IMR-90 (cell line): ENCODE data around the gene CHSY3. TPM values are rescaled to one million over a fixed set of nuclear protein-coding genes. Genes with fewer than 3 reads are reported as not detected.

ENCODE experiments used
- ATAC-seq: fragments of 200-7000 bp; cut with Tn5 transposase; 2 replicates; pipeline ENCODE4 v1.9.1; 2020; ENCODE audit warnings: low read depth, mild to moderate bottlenecking, moderate library complexity
- BruUV-seq: library from RNA; stranded (reverse); fragments of 400-500 nt; replicated peaks from 2 replicates; lab custom pipeline; 2021; lab: Mats Ljungman, UMichigan
- CTCF ChIA-PET: fragments of 300-600 bp; formaldehyde crosslinking; extraction: SDS; loops from one replicate; lab custom pipeline; 2021; ENCODE audit warnings: antibody characterized with exemption; lab: Yijun Ruan, JAX
- POLR2A ChIA-PET: fragments of 300-600 bp; sonication (Branson Sonifier 250); formaldehyde crosslinking; loops from one replicate; lab custom pipeline; 2022; ENCODE audit warnings: antibody characterized with exemption; ENCODE audit not compliant: unreplicated experiment; lab: Charles Lee
- DNase-seq: peaks from one replicate; pipeline ENCODE4 v3.0.0; 2013
- H2AFZ ChIP-seq: replicated peaks from 2 replicates; pipeline ENCODE3; 2013; ENCODE audit warnings: low read length, mild to moderate bottlenecking; ENCODE audit not compliant: poor library complexity
- H2AK5ac ChIP-seq: 2 replicates; pipeline ENCODE4 v1.6.1; 2013; ENCODE audit warnings: low read depth, low read length, inconsistent platforms
- H2AK9ac ChIP-seq: replicated peaks from 2 replicates; pipeline ENCODE3; 2013; ENCODE audit warnings: mild to moderate bottlenecking, low read depth, low read length, moderate library complexity; ENCODE audit not compliant: poor library complexity
- H2BK120ac ChIP-seq: 2 replicates; pipeline ENCODE4 v1.6.1; 2013; ENCODE audit warnings: low read depth, low read length, inconsistent platforms
- H2BK15ac ChIP-seq: 3 replicates; pipeline ENCODE4 v1.6.1; 2013; ENCODE audit warnings: low read depth, low read length, inconsistent platforms
- H2BK20ac ChIP-seq: 2 replicates; pipeline ENCODE4 v1.6.1; 2013; ENCODE audit warnings: low read depth, mild to moderate bottlenecking, inconsistent platforms, low read length, moderate library complexity
- H2BK5ac ChIP-seq: 2 replicates; pipeline ENCODE4 v1.6.1; 2013; ENCODE audit warnings: mild to moderate bottlenecking, low read depth, low read length, inconsistent platforms; ENCODE audit not compliant: poor library complexity, severe bottlenecking
- H3K14ac ChIP-seq: replicated peaks from 2 replicates; pipeline ENCODE4 v1.6.1; 2013; ENCODE audit warnings: low read depth, low read length, inconsistent platforms
- H3K18ac ChIP-seq: 2 replicates; pipeline ENCODE4 v1.6.1; 2013; ENCODE audit warnings: low read depth, low read length, control low read depth
- H3K23ac ChIP-seq: 2 replicates; pipeline ENCODE4 v1.6.1; 2013; ENCODE audit warnings: low read depth, low read length, inconsistent platforms
- H3K27ac ChIP-seq: 2 replicates; pipeline ENCODE4 v1.5.1; 2013; ENCODE audit warnings: mild to moderate bottlenecking, control low read depth, low read length; ENCODE audit not compliant: insufficient read depth
- H3K27me3 ChIP-seq: 2 replicates; pipeline ENCODE4 v1.6.1; 2013; ENCODE audit warnings: low read length; ENCODE audit not compliant: control insufficient read depth, insufficient read depth
- H3K36me3 ChIP-seq: 2 replicates; pipeline ENCODE4 v1.6.1; 2013; ENCODE audit warnings: low read length, mixed read lengths; ENCODE audit not compliant: control insufficient read depth, insufficient read depth
- H3K4ac ChIP-seq: 2 replicates; pipeline ENCODE4 v1.6.1; 2013; ENCODE audit warnings: low read depth, low read length, inconsistent platforms
- H3K4me1 ChIP-seq: 2 replicates; pipeline ENCODE4 v1.6.1; 2013; ENCODE audit warnings: low read length, mixed read lengths; ENCODE audit not compliant: control insufficient read depth, insufficient read depth
- H3K4me2 ChIP-seq: 2 replicates; pipeline ENCODE4 v1.6.1; 2013; ENCODE audit warnings: low read depth, mild to moderate bottlenecking, control low read depth, low read length, moderate library complexity
- H3K4me3 ChIP-seq: 2 replicates; pipeline ENCODE4 v1.5.1; 2013; ENCODE audit warnings: low read depth, mild to moderate bottlenecking, control low read depth, low read length, moderate library complexity; ENCODE audit not compliant: insufficient read depth
- H3K56ac ChIP-seq: 2 replicates; pipeline ENCODE4 v1.6.1; 2013; ENCODE audit warnings: low read length, inconsistent platforms; ENCODE audit not compliant: insufficient read depth; ENCODE audit errors: extremely low read depth
- H3K79me1 ChIP-seq, 2 experiments: 2 replicates each; pipeline ENCODE4 v1.6.1; 2013; ENCODE audit warnings: low read length in 2 of 2, inconsistent platforms in 1 of 2, low read depth in 1 of 2
- H3K9ac ChIP-seq: 2 replicates; pipeline ENCODE4 v1.6.1; 2013; ENCODE audit warnings: low read depth, low read length, control low read depth
- H3K9me1 ChIP-seq: 2 replicates; pipeline ENCODE4 v1.6.1; 2013; ENCODE audit warnings: low read length, inconsistent platforms; ENCODE audit not compliant: insufficient read depth
- H3K9me3 ChIP-seq: 2 replicates; pipeline ENCODE4 v1.6.1; 2013; ENCODE audit warnings: low read length; ENCODE audit not compliant: control insufficient read depth, insufficient read depth
- H4K20me1 ChIP-seq: 2 replicates; pipeline ENCODE4 v1.6.1; 2013; ENCODE audit warnings: low read length, inconsistent platforms; ENCODE audit not compliant: insufficient read depth
- H4K5ac ChIP-seq: 2 replicates; pipeline ENCODE4 v1.6.1; 2013; ENCODE audit warnings: mild to moderate bottlenecking, low read depth, low read length, control low read depth
- H4K8ac ChIP-seq, 2 experiments: 2 replicates each; pipeline ENCODE4 v1.6.1; 2013; ENCODE audit warnings: low read depth in 2 of 2, low read length in 2 of 2, control low read depth in 1 of 2, inconsistent platforms in 1 of 2
- H4K91ac ChIP-seq: 2 replicates; pipeline ENCODE4 v1.6.1; 2013; ENCODE audit warnings: low read depth, low read length, inconsistent platforms; ENCODE audit not compliant: insufficient read depth
- CEBPB ChIP-seq: IDR thresholded peaks from 2 replicates; pipeline ENCODE4 v1.6.1; 2012; ENCODE audit warnings: low read depth, low read length, improper control_type of control experiment
- CHD1 ChIP-seq: IDR thresholded peaks from 2 replicates; pipeline ENCODE4 v1.6.1; 2012; ENCODE audit warnings: low read depth, low read length, improper control_type of control experiment
- CTCF ChIP-seq: conservative IDR thresholded peaks from 2 replicates; pipeline ENCODE4 v1.5.1; 2012; ENCODE audit warnings: mild to moderate bottlenecking, low read depth, low read length, improper control_type of control experiment
- ELK1 ChIP-seq: fragments of 150-350 bp; IDR thresholded peaks from 2 replicates; pipeline ENCODE4 v1.6.1; 2016; ENCODE audit warnings: low read depth, mild to moderate bottlenecking, low read length, moderate library complexity, borderline replicate concordance
- FOS ChIP-seq: fragments of 150-350 bp; IDR thresholded peaks from 2 replicates; pipeline ENCODE4 v1.6.1; 2016; ENCODE audit warnings: low read depth, low read length
- MAFK ChIP-seq: IDR thresholded peaks from 2 replicates; pipeline ENCODE4 v1.6.1; 2012; ENCODE audit warnings: low read depth, low read length, improper control_type of control experiment
- MAZ ChIP-seq: IDR thresholded peaks from 2 replicates; pipeline ENCODE4 v1.6.1; 2012; ENCODE audit warnings: low read depth, mild to moderate bottlenecking, low read length, improper control_type of control experiment, moderate library complexity, borderline replicate concordance
- MXI1 ChIP-seq: IDR thresholded peaks from 2 replicates; pipeline ENCODE4 v1.6.1; 2012; ENCODE audit warnings: low read depth, mild to moderate bottlenecking, low read length, moderate library complexity, borderline replicate concordance
- POLR2A ChIP-seq: IDR thresholded peaks from 2 replicates; pipeline ENCODE4 v1.6.1; 2012; ENCODE audit warnings: mild to moderate bottlenecking, low read depth, low read length
- RAD21 ChIP-seq: IDR thresholded peaks from 2 replicates; pipeline ENCODE4 v1.6.1; 2012; ENCODE audit warnings: low read length, improper control_type of control experiment
- RCOR1 ChIP-seq: IDR thresholded peaks from 2 replicates; pipeline ENCODE4 v1.6.1; 2012; ENCODE audit warnings: mild to moderate bottlenecking, low read length, improper control_type of control experiment; ENCODE audit not compliant: insufficient replicate concordance
- RFX5 ChIP-seq: IDR thresholded peaks from 2 replicates; pipeline ENCODE4 v1.8.0; 2012; ENCODE audit warnings: low read depth, mild to moderate bottlenecking, low read length, moderate library complexity
- SMC3 ChIP-seq: fragments of 150-350 bp; IDR thresholded peaks from 2 replicates; pipeline ENCODE4 v1.6.1; 2016; ENCODE audit warnings: low read depth, mild to moderate bottlenecking, antibody characterized with exemption, low read length, moderate library complexity
- USF2 ChIP-seq: fragments of 150-350 bp; IDR thresholded peaks from 2 replicates; pipeline ENCODE4 v1.6.1; 2017; ENCODE audit warnings: mild to moderate bottlenecking, antibody characterized with exemption, low read length, low read depth
- WGBS, 2 experiments: methylation state at CpG; one replicate each; pipeline versions ENCODE4 v1.1.5 to v1.1.7; 2013; ENCODE audit warnings: missing lambda C conversion rate in 2 of 2; ENCODE audit not compliant: insufficient read length in 1 of 2; ENCODE audit errors: extremely low coverage in 2 of 2; 5-methylcytosine and 5-hydroxymethylcytosine counted together
- dilution Hi-C: fragments of 300-500 bp; cut with HindIII; formaldehyde crosslinking; loops from one replicate; pipeline ENCODE4 v1.14.3; 2018; ENCODE audit warnings: low sequenced_read_pairs; ENCODE audit not compliant: unreplicated experiment
- in situ Hi-C: fragments of 300-500 bp; cut with MboI; formaldehyde crosslinking; loops from 3 replicates; pipeline ENCODE4 v1.14.3; 2019; ENCODE audit warnings: low sequenced_read_pairs, inconsistent platforms, mixed read lengths
- intact Hi-C: fragments of 100-400 bp; cut with micrococcal nuclease; formaldehyde crosslinking; loops from 2 replicates; pipeline ENCODE4 v1.10.0; 2022
- polyA plus RNA-seq, 3 experiments: library from polyadenylated mRNA; depleted of rRNA; stranded (reverse); fragments of >200 nt; gene quantifications; 2 replicates each; pipeline ENCODE4 v1.2.3, GENCODE V29; 2012; ENCODE audit warnings: low replicate concordance in 1 of 3
- total RNA-seq: library from RNA; depleted of rRNA; stranded (reverse); fragments of >200 nt; gene quantifications from 2 replicates; pipeline ENCODE4 v1.2.3, GENCODE V29; 2012

The CHSY3 gene
- total and polyA plus RNA-seq, 2 of the 4 experiments (the other 2 are of a cell fraction) = 0.62 to 1.3 TPM

- in situ Hi-C loops = loop anchor here (25.0 kb wide), 1 partner anchor 1509 kb away; no protein-coding TSS in a partner anchor
- Histone ChIP-seq H4K20me1 (no peaks in the 10 kb centered on the region), H3K27me3 (peaks cover 12% of the 10 kb centered on the region; the same call in 1 of the 2 replicates), H3K23ac (peak overlapping the region; percentile 16; the same call in 1 of the 2 replicates), H2AK5ac (no peak overlapping the region), H3K14ac (no peak overlapping the region), H3K4ac (no peak overlapping the region; the same call in 1 of the 2 replicates), H3K4me2 (peak overlapping the region; percentile 76), H3K27ac (no peak overlapping the region), H3K18ac (no peak overlapping the region; the same call in 1 of the 2 replicates), H4K5ac (no peak overlapping the region; the same call in 1 of the 2 replicates), H2BK120ac (0 out of 2 replicates have a peak overlapping the region, but pooled peaks have one; percentile 13), H2BK5ac (no peak overlapping the region), H2BK15ac (no peak overlapping the region), H3K36me3 (no peaks in the 10 kb centered on the region), H3K79me1 (no peaks in the 10 kb centered on the region), H3K4me1 (peaks cover 5% of the 10 kb centered on the region), H4K8ac (peak overlapping the region in 1 of 2 experiments; percentile 64; a peak in 1 of 4 replicates), H4K91ac (peak overlapping the region; percentile 3; the same call in 1 of the 2 replicates), H3K9me3 (no peaks in the 10 kb centered on the region), H2BK20ac (no peak overlapping the region), H3K4me3 (peak overlapping the region; percentile 90), H3K9ac (peak overlapping the region; percentile 42), H3K56ac (no peak overlapping the region), H2AFZ (peak overlapping the region; percentile 92), H3K9me1 (no peaks in the 10 kb centered on the region), H2AK9ac (peak overlapping the region; percentile 62)
- CTCF ChIA-PET = interaction anchor here (0.8 kb wide), 1 partner anchor 49 kb away, joined by 3 read pairs; no protein-coding TSS in a partner anchor
- intact Hi-C loops = loop anchor here (2.0 kb wide), 1 partner anchor 1513 kb away; no protein-coding TSS in a partner anchor
- 0% methylated on average over 3 of the region's 29 CpGs; no CpG with 5 or more reads in 1 of the 2 experiments for WGBS, 2 experiments
- peak; percentile 5 for ATAC-seq
- no peak for DNase-seq
- POLR2A ChIA-PET = interaction anchor here (0.7 kb wide), 1 partner anchor 20 kb away, joined by 15 read pairs; no protein-coding TSS in a partner anchor
- dilution Hi-C loops = no loop called here
- no TSS peak for BruUV-seq
- TF ChIP-seq RFX5 (no peak), USF2 (no peak), POLR2A (no peak), RCOR1 (no peak), ELK1 (no peak), CHD1 (no peak), FOS (no peak), RAD21 (no peak), MAFK (no peak), CTCF (no peak), CEBPB (no peak), SMC3 (no peak), MAZ (no peak), MXI1 (no peak)
Measured at GRCh38 chr5:129903466-129904101, 681 bp upstream of the CHSY3 start.
